ENCODE data around the gene ROBO1.

The ROBO1 gene

GRCh38 chr3:79467721-79468120, 300.1 kb downstream of the ROBO1 start:
- DNase-seq (ENCODE audit: low read depth) = no peak

- DNase-seq (ENCODE audit: low read depth) = no peak
Observed at GRCh38 chr3:79461129-79461792, 306.5 kb downstream of the ROBO1 start.

GRCh38 chr3:79453600-79453999, 314.2 kb downstream of the ROBO1 start:
- no peak for DNase-seq (ENCODE audit: low read depth)

GRCh38 chr3:79436387-79436786, 331.4 kb downstream of the ROBO1 start:
- no peak for DNase-seq (ENCODE audit: low read depth)

GRCh38 chr3:79427081-79427480, 340.7 kb downstream of the ROBO1 start:
- no peak for DNase-seq (ENCODE audit: low read depth)

- DNase-seq (ENCODE audit: low read depth) = no peak
Observed at GRCh38 chr3:79424811-79425210, 343.0 kb downstream of the ROBO1 start.

- DNase-seq (ENCODE audit: low read depth) = no peak
Observed at GRCh38 chr3:79423417-79423816, 344.4 kb downstream of the ROBO1 start.

- DNase-seq (ENCODE audit: low read depth) = no peak
Observed at GRCh38 chr3:79421273-79421672, 346.5 kb downstream of the ROBO1 start.

GRCh38 chr3:79418855-79419621, 348.8 kb downstream of the ROBO1 start:
- no peak for DNase-seq (ENCODE audit: low read depth)

GRCh38 chr3:79415356-79415755, 352.4 kb downstream of the ROBO1 start:
- DNase-seq (ENCODE audit: low read depth) = no peak

GRCh38 chr3:79414806-79415205, 353.0 kb downstream of the ROBO1 start:
- no peak for DNase-seq (ENCODE audit: low read depth)

GRCh38 chr3:79414035-79414434, 353.8 kb downstream of the ROBO1 start:
- no peak for DNase-seq (ENCODE audit: low read depth)

- DNase-seq (ENCODE audit: low read depth) = no peak
Observed at GRCh38 chr3:79412537-79412936, 355.3 kb downstream of the ROBO1 start.

GRCh38 chr3:79410617-79411016, 357.2 kb downstream of the ROBO1 start:
- no peak for DNase-seq (ENCODE audit: low read depth)

- DNase-seq (ENCODE audit: low read depth) = no peak
Observed at GRCh38 chr3:79410136-79410535, 357.7 kb downstream of the ROBO1 start.

- DNase-seq (ENCODE audit: low read depth) = no peak
Observed at GRCh38 chr3:79406175-79406574, 361.6 kb downstream of the ROBO1 start.

GRCh38 chr3:79405183-79405582, 362.6 kb downstream of the ROBO1 start:
- no peak for DNase-seq (ENCODE audit: low read depth)

- DNase-seq (ENCODE audit: low read depth) = no peak
Observed at GRCh38 chr3:79396595-79396994, 371.2 kb downstream of the ROBO1 start.

GRCh38 chr3:79392479-79392878, 375.3 kb downstream of the ROBO1 start:
- DNase-seq (ENCODE audit: low read depth) = no peak

GRCh38 chr3:79390352-79390751, 377.4 kb downstream of the ROBO1 start:
- no peak for DNase-seq (ENCODE audit: low read depth)

GRCh38 chr3:79385211-79385610, 382.6 kb downstream of the ROBO1 start:
- DNase-seq (ENCODE audit: low read depth) = no peak

- no peak for DNase-seq (ENCODE audit: low read depth)
Observed at GRCh38 chr3:79383402-79384012, 384.3 kb downstream of the ROBO1 start.

GRCh38 chr3:79380581-79380980, 387.2 kb downstream of the ROBO1 start:
- DNase-seq (ENCODE audit: low read depth) = no peak
